HL-60 (cell line): ENCODE results near the gene POLR2B.

ENCODE experiments used
- DNase-seq, 2 experiments: peaks; one replicate each; pipeline ENCODE4 v3.0.0-alpha.2; 2010 to 2020; ENCODE audit warnings: low read depth in 1 of 2, low spot score in 1 of 2
- H3K27ac ChIP-seq: fragments of 250-450 bp; sonication (Bioruptor Pico); replicated peaks from 2 replicates; pipeline ENCODE4 v1.5.1; 2020; ENCODE audit warnings: mild to moderate bottlenecking, moderate library complexity
- H3K27me3 ChIP-seq: fragments of 250-450 bp; sonication (Bioruptor Pico); 2 replicates; pipeline ENCODE4 v1.5.1; 2021; ENCODE audit warnings: mild to moderate bottlenecking, moderate library complexity; ENCODE audit not compliant: insufficient read depth, poor library complexity, severe bottlenecking
- H3K4me3 ChIP-seq: replicated peaks from 2 replicates; pipeline ENCODE4 v1.5.1; 2011; ENCODE audit warnings: mild to moderate bottlenecking, control low read depth, low read length; ENCODE audit not compliant: insufficient read depth
- GABPA ChIP-seq: IDR thresholded peaks from 2 replicates; pipeline ENCODE4 v1.6.1; 2012; ENCODE audit warnings: low read depth
- POLR2AphosphoS5 ChIP-seq: IDR thresholded peaks from 2 replicates; pipeline ENCODE4 v1.6.1; 2012; ENCODE audit warnings: low read depth
- SPI1 ChIP-seq: IDR thresholded peaks from 2 replicates; pipeline ENCODE4 v1.6.1; 2012; ENCODE audit warnings: low read depth, mild to moderate bottlenecking, borderline replicate concordance
- TF ChIP-seq, protein P1 (sequence below): IDR thresholded peaks from one replicate; pipeline ENCODE4 v1.5.1; 2011; ENCODE audit warnings: low read length, control low read depth, inconsistent platforms; ENCODE audit not compliant: insufficient read depth
- TF ChIP-seq, protein P2 (sequence below): IDR thresholded peaks from 2 replicates; pipeline ENCODE4 v1.6.1; 2012; ENCODE audit warnings: low read depth; ENCODE audit not compliant: insufficient replicate concordance

The POLR2B gene

DNA sequence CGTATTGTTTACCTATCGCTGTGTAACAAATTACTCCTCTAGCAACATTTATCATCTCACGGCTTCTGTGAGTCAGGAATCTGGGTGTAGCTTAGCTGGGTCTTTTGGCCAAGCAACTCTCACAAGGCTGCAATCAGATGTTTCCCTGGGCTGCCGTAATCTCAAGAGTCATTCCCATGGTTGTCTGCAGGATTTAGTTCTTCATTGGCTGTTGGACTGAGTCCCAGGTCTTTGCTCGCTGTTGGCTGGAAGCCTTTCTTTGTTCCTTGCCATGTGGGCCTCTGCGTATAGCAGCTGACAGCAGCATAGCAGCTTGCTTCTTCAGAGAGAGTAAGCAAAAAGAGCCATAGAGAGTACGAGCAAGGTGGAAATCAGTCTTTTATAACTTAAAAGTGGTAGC is 16.8 kb downstream of the POLR2B start:
- Histone ChIP-seq H3K27ac (no peak overlapping the region), H3K4me3 (no peak overlapping the region), H3K27me3 (no peaks in the 10 kb centered on the region)
- DNase-seq = no peak
- TF ChIP-seq POLR2AphosphoS5 = no peak
- no peak for TF ChIP-seq GABPA
- no peak for TF ChIP-seq SPI1
- TF ChIP-seq, protein P1, sequence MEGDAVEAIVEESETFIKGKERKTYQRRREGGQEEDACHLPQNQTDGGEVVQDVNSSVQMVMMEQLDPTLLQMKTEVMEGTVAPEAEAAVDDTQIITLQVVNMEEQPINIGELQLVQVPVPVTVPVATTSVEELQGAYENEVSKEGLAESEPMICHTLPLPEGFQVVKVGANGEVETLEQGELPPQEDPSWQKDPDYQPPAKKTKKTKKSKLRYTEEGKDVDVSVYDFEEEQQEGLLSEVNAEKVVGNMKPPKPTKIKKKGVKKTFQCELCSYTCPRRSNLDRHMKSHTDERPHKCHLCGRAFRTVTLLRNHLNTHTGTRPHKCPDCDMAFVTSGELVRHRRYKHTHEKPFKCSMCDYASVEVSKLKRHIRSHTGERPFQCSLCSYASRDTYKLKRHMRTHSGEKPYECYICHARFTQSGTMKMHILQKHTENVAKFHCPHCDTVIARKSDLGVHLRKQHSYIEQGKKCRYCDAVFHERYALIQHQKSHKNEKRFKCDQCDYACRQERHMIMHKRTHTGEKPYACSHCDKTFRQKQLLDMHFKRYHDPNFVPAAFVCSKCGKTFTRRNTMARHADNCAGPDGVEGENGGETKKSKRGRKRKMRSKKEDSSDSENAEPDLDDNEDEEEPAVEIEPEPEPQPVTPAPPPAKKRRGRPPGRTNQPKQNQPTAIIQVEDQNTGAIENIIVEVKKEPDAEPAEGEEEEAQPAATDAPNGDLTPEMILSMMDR = no peak
- TF ChIP-seq, protein P2, sequence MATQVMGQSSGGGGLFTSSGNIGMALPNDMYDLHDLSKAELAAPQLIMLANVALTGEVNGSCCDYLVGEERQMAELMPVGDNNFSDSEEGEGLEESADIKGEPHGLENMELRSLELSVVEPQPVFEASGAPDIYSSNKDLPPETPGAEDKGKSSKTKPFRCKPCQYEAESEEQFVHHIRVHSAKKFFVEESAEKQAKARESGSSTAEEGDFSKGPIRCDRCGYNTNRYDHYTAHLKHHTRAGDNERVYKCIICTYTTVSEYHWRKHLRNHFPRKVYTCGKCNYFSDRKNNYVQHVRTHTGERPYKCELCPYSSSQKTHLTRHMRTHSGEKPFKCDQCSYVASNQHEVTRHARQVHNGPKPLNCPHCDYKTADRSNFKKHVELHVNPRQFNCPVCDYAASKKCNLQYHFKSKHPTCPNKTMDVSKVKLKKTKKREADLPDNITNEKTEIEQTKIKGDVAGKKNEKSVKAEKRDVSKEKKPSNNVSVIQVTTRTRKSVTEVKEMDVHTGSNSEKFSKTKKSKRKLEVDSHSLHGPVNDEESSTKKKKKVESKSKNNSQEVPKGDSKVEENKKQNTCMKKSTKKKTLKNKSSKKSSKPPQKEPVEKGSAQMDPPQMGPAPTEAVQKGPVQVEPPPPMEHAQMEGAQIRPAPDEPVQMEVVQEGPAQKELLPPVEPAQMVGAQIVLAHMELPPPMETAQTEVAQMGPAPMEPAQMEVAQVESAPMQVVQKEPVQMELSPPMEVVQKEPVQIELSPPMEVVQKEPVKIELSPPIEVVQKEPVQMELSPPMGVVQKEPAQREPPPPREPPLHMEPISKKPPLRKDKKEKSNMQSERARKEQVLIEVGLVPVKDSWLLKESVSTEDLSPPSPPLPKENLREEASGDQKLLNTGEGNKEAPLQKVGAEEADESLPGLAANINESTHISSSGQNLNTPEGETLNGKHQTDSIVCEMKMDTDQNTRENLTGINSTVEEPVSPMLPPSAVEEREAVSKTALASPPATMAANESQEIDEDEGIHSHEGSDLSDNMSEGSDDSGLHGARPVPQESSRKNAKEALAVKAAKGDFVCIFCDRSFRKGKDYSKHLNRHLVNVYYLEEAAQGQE = no peak

DNA sequence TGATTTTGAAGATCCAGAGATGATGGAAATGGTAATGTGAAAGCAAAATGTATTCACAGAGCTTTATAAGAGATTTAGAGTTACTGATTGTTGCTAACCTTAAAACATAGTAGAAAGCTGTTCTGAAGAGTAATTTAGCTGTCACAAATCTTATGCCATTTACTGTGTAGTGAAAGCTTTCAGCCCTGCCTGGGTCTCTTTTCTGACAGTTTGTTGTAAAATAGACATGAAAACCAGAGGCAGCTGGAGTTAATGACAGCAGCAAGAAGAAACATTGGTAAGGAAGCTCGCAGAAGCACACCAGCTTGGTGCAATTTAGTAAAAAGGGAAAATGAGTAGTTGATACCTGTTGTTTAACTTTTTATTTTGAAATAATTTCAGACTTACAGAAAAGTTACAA is 21.1 kb downstream of the POLR2B start:
- TF ChIP-seq, protein P2 = no peak
- TF ChIP-seq GABPA (no peak), SPI1 (no peak), POLR2AphosphoS5 (no peak)
- TF ChIP-seq, protein P1 = no peak
- H3K4me3 ChIP-seq = no peak overlapping the region
- DNase-seq = no peak
- no peaks in the 10 kb centered on the region for H3K27me3 ChIP-seq
- H3K27ac ChIP-seq = no peak overlapping the region

DNA sequence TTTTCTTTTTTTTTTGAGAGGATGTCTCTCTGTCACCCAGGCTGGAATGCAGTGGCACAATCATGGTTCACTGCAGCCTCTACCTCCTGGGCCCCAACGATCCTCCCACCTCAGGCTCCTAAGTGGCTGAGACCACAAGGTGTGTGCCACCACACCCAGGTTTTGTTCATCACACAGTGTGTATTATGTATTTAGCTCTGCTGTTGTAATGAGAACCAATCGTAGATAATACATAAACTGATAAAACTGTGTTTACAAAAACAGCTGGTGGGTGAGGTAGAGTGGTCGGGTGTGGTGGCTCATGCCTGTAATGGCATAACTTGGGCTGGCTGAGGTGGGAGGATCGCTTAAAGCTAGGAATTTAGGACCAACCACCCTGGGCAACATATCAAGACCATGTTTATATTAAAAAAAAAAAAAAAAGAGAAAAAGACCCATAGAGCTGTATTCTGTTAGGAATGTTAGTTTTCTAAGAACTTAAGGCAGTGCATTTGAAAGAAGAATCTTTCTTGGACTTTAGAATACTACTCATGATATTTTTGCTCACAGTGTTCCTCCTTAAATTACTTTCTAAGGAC is 34.9 kb downstream of the POLR2B start:
- Histone ChIP-seq H3K27ac (no peak overlapping the region), H3K4me3 (no peak overlapping the region), H3K27me3 (no peaks in the 10 kb centered on the region)
- TF ChIP-seq GABPA = no peak
- TF ChIP-seq, protein P2 = no peak
- TF ChIP-seq SPI1 = no peak
- TF ChIP-seq, protein P1 = no peak
- TF ChIP-seq POLR2AphosphoS5 = no peak
- no peak for DNase-seq
